ENCODE data around the gene RABGAP1L. TPM values are rescaled to one million over a fixed set of nuclear protein-coding genes. Genes with fewer than 3 reads are reported as not detected.

The RABGAP1L gene
- total and polyA plus RNA-seq, 7 experiments from 2014 or later = 38.4 to 97.4 (median 55.1) TPM

DNA sequence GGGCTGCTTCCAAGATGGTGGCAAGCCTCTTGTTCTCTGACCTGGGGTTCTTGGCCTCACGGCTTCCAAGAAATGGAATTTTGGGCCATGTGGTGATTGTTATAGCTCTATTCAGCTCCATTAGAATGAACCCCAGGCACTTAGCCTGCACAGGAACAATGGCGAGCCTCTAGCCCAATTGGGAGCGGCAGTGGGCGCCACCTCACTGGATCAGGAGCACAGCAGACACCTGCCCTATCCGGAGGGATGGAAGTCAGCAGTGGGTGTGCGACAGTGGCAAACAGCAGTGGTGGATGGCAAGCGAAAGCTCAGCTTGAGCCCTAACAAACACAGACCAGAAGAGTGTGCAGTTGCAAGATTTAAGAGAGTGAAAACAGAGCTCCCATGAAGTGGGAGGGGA is 519.3 kb downstream of the RABGAP1L start:
- H3K36me3 ChIP-seq (ENCODE audit: control insufficient read depth in 2 of 3, insufficient read depth in 3 of 3, low read length in 3 of 3) = no peaks in the 10 kb centered on the region
- H3K27ac ChIP-seq (ENCODE audit: low read depth, low read length) = no peak overlapping the region
- no peaks in the 10 kb centered on the region for H3K4me1 ChIP-seq (ENCODE audit: control insufficient read depth in 2 of 2, insufficient read depth in 2 of 2, low read length in 2 of 2)
- CTCF ChIA-PET = no interaction called here
- H3K4me1 Mint-ChIP-seq = peaks cover 0 to 4% (median 0%) of the 10 kb centered on the region in 7 donors
- H3K27ac Mint-ChIP-seq = no peak overlapping the region
- H3K9me3 Mint-ChIP-seq = peaks cover 0 to under 1% (median 0%) of the 10 kb centered on the region in 11 donors
- POLR2A ChIA-PET = no interaction called here
- peaks cover 0 to 11% (median 6%) of the 10 kb centered on the region in 5 donors for H3K36me3 Mint-ChIP-seq
- H3K9me3 ChIP-seq (ENCODE audit: control insufficient read depth in 2 of 3, low read length in 3 of 3) = no peaks in the 10 kb centered on the region
- H3K4me3 Mint-ChIP-seq = no peak overlapping the region
- DNase-seq (no peak), ATAC-seq (no peak)
- intact Hi-C loops (cut with micrococcal nuclease) = no loop called here
- no peak overlapping the region for H3K4me3 ChIP-seq (ENCODE audit: low read length)
- no peaks in the 10 kb centered on the region for H3K27me3 Mint-ChIP-seq
- no peaks in the 10 kb centered on the region for H3K27me3 ChIP-seq (ENCODE audit: control insufficient read depth in 2 of 2, insufficient read depth in 2 of 2, low read length in 2 of 2)

DNA sequence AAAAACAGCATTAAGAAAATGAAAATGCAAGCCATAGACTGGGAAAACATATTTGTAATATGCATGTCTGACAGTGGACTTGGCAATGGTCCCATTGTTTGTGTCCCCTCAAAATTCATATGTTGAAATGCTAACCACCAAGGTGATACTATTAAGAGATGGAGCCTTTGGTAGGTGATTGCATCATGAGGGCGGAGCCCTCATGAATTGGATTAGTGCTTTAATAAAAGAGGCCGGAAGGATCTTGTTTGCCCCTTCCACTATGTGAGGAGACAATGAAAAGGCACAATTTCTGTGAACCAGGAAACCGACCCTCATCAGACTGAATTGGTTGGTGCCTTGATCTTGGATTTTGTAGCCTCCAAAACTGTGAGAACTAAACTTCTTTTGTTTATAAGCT is 520.8 kb downstream of the RABGAP1L start:
- Mint-ChIP-seq H3K4me3 (no peak overlapping the region), H3K27ac (no peak overlapping the region), H3K27me3 (no peaks in the 10 kb centered on the region), H3K36me3 (peaks cover 0 to 24% (median 20%) of the 10 kb centered on the region in 5 donors), H3K4me1 (peaks cover 0 to 4% (median 0%) of the 10 kb centered on the region in 7 donors), H3K9me3 (no peaks in the 10 kb centered on the region)
- ChIA-PET CTCF (no interaction called here), POLR2A (no interaction called here)
- no peaks in the 10 kb centered on the region for H3K27me3 ChIP-seq (ENCODE audit: control insufficient read depth in 2 of 2, insufficient read depth in 2 of 2, low read length in 2 of 2)
- intact Hi-C loops (cut with micrococcal nuclease) = no loop called here
- no peak for ATAC-seq
- no peak overlapping the region for H3K27ac ChIP-seq (ENCODE audit: low read depth, low read length)
- no peaks in the 10 kb centered on the region for H3K4me1 ChIP-seq (ENCODE audit: control insufficient read depth in 2 of 2, insufficient read depth in 2 of 2, low read length in 2 of 2)
- DNase-seq = no peak
- no peaks in the 10 kb centered on the region for H3K36me3 ChIP-seq (ENCODE audit: control insufficient read depth in 2 of 3, insufficient read depth in 3 of 3, low read length in 3 of 3)
- H3K9me3 ChIP-seq (ENCODE audit: control insufficient read depth in 2 of 3, low read length in 3 of 3) = no peaks in the 10 kb centered on the region
- H3K4me3 ChIP-seq (ENCODE audit: low read length) = no peak overlapping the region

DNA sequence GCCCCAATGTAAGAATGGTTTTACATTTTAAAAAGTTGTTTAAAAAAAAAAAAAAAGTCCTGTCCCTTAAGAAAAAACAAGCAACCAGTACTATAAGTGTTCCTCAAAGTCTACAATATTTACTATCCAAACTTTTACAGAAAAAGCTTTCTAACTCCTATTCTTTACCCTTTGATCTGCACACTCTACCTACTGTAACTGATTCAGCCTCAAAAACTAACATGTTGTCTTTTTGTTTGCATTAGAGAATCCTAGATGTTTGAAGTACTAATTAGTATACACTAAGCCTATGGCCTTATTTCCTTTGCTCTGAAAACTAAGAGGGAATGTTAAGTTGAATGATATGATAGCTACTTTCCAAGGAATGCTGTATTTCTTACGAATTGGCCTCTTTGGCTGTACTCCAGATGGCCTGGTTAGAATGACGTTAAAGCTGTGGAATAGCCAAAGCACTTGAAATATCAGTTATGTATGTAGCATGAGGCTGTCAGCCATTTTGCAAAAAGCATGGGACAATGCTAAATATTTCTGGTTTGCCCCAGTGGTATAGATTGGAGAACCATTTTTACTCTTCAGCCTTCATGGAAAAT is 523.2 kb downstream of the RABGAP1L start:
- H3K9me3 Mint-ChIP-seq = peaks cover 0 to 3% (median 0%) of the 10 kb centered on the region in 11 donors
- H3K9me3 ChIP-seq (ENCODE audit: control insufficient read depth in 2 of 3, low read length in 3 of 3) = no peaks in the 10 kb centered on the region
- H3K4me1 ChIP-seq (ENCODE audit: control insufficient read depth in 2 of 2, insufficient read depth in 2 of 2, low read length in 2 of 2) = no peaks in the 10 kb centered on the region
- peaks cover 0 to 4% (median 0%) of the 10 kb centered on the region in 7 donors for H3K4me1 Mint-ChIP-seq
- no peak overlapping the region for H3K27ac ChIP-seq (ENCODE audit: low read depth, low read length)
- no peaks in the 10 kb centered on the region for H3K36me3 ChIP-seq (ENCODE audit: control insufficient read depth in 2 of 3, insufficient read depth in 3 of 3, low read length in 3 of 3)
- intact Hi-C loops (cut with micrococcal nuclease) = no loop called here
- H3K4me3 Mint-ChIP-seq = no peak overlapping the region
- no peak overlapping the region for H3K27ac Mint-ChIP-seq
- no peaks in the 10 kb centered on the region for H3K27me3 Mint-ChIP-seq
- no peak overlapping the region for H3K4me3 ChIP-seq (ENCODE audit: low read length)
- ChIA-PET POLR2A (no interaction called here), CTCF (no interaction called here)
- peaks cover 0 to 34% (median 24%) of the 10 kb centered on the region in 5 donors for H3K36me3 Mint-ChIP-seq
- no peaks in the 10 kb centered on the region for H3K27me3 ChIP-seq (ENCODE audit: control insufficient read depth in 2 of 2, insufficient read depth in 2 of 2, low read length in 2 of 2)
- ATAC-seq (no peak), DNase-seq (no peak)

DNA sequence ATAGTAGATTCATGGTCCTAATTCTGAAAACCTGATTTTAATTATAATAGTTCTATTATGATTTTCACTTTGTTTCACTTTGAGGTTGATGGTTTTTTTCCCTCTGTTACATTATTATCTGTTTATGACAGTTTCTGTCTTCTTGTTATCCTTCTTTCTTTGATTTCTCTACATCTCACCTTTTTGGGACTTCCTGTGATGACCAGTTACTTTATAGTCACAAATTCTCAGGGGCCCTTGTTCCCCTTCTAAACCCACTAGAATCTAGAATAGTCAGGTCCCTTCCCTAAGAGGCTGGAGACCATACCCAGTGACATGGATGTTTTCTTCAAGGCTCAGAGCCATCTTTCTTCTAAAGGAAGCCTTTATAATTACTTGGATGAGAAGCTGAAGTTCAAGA is 526.9 kb downstream of the RABGAP1L start:
- Histone ChIP-seq H3K4me3 (ENCODE audit: low read length) (no peak overlapping the region), H3K4me1 (ENCODE audit: control insufficient read depth in 2 of 2, insufficient read depth in 2 of 2, low read length in 2 of 2) (no peaks in the 10 kb centered on the region), H3K27me3 (ENCODE audit: control insufficient read depth in 2 of 2, insufficient read depth in 2 of 2, low read length in 2 of 2) (no peaks in the 10 kb centered on the region), H3K9me3 (ENCODE audit: control insufficient read depth in 2 of 3, low read length in 3 of 3) (no peaks in the 10 kb centered on the region), H3K27ac (ENCODE audit: low read depth, low read length) (no peak overlapping the region), H3K36me3 (ENCODE audit: control insufficient read depth in 2 of 3, insufficient read depth in 3 of 3, low read length in 3 of 3) (no peaks in the 10 kb centered on the region)
- ChIA-PET CTCF (no interaction called here), POLR2A (no interaction called here)
- H3K4me3 Mint-ChIP-seq = no peak overlapping the region
- ATAC-seq (no peak), DNase-seq (no peak)
- no peak overlapping the region for H3K27ac Mint-ChIP-seq
- H3K36me3 Mint-ChIP-seq = peaks cover 0 to 34% (median 27%) of the 10 kb centered on the region in 5 donors
- intact Hi-C loops (cut with micrococcal nuclease) = no loop called here
- no peaks in the 10 kb centered on the region for H3K27me3 Mint-ChIP-seq
- peaks cover 0 to 3% (median 0%) of the 10 kb centered on the region in 11 donors for H3K9me3 Mint-ChIP-seq
- H3K4me1 Mint-ChIP-seq = peaks cover 0 to 2% (median 0%) of the 10 kb centered on the region in 7 donors

DNA sequence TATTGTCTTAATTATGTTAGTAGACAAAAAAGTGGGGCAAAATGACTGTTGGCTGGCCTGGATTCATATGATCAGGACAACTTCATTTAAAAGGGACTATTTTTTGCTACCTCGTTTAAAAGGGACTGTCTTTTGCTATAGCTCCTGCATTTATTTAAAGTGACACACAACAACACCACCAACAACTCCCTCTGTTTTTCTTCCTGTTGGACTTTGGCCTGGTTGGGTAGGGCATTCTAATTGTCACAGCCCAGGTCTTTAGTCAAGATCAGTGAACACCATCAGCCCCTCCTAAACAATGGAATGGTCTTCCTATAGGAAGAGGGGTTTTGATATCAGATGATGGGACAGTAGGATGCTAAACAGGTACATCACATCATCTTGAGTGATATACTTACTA is 530.2 kb downstream of the RABGAP1L start:
- ATAC-seq = no peak
- intact Hi-C loops (cut with micrococcal nuclease) = no loop called here
- Histone ChIP-seq H3K27ac (ENCODE audit: low read depth, low read length) (no peak overlapping the region), H3K9me3 (ENCODE audit: control insufficient read depth in 2 of 3, low read length in 3 of 3) (no peaks in the 10 kb centered on the region), H3K4me1 (ENCODE audit: control insufficient read depth in 2 of 2, insufficient read depth in 2 of 2, low read length in 2 of 2) (no peaks in the 10 kb centered on the region), H3K4me3 (ENCODE audit: low read length) (no peak overlapping the region), H3K27me3 (ENCODE audit: control insufficient read depth in 2 of 2, insufficient read depth in 2 of 2, low read length in 2 of 2) (no peaks in the 10 kb centered on the region), H3K36me3 (ENCODE audit: control insufficient read depth in 2 of 3, insufficient read depth in 3 of 3, low read length in 3 of 3) (no peaks in the 10 kb centered on the region)
- H3K4me3 Mint-ChIP-seq = no peak overlapping the region
- ChIA-PET POLR2A (no interaction called here), CTCF (no interaction called here)
- H3K27me3 Mint-ChIP-seq = no peaks in the 10 kb centered on the region
- H3K36me3 Mint-ChIP-seq = peaks cover 0 to 24% (median 14%) of the 10 kb centered on the region in 5 donors
- H3K9me3 Mint-ChIP-seq = peaks cover 0 to 3% (median 0%) of the 10 kb centered on the region in 11 donors
- H3K27ac Mint-ChIP-seq = no peak overlapping the region
- DNase-seq = no peak
- H3K4me1 Mint-ChIP-seq = peaks cover 0 to 2% (median 0%) of the 10 kb centered on the region in 7 donors

DNA sequence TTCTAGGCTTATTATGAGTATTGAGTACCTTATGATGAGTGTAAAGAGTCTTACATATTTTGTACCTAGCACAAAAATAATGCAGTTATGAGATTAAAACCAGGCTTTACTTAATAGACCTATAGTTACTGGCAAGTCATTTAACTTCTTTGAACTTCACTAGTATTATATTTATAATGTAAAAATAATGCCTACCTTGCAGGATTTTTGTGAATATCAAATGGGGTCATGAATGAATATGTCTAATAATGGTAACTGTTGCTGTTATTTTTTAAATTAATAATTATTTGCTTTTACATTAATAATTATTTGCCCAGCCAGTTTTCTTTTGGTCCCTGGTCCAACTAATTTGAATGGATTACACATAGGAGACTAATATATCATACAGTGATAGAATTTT is 530.9 kb downstream of the RABGAP1L start:
- Histone ChIP-seq H3K36me3 (ENCODE audit: control insufficient read depth in 2 of 3, insufficient read depth in 3 of 3, low read length in 3 of 3) (no peaks in the 10 kb centered on the region), H3K27ac (ENCODE audit: low read depth, low read length) (no peak overlapping the region), H3K9me3 (ENCODE audit: control insufficient read depth in 2 of 3, low read length in 3 of 3) (no peaks in the 10 kb centered on the region), H3K27me3 (ENCODE audit: control insufficient read depth in 2 of 2, insufficient read depth in 2 of 2, low read length in 2 of 2) (no peaks in the 10 kb centered on the region), H3K4me3 (ENCODE audit: low read length) (no peak overlapping the region), H3K4me1 (ENCODE audit: control insufficient read depth in 2 of 2, insufficient read depth in 2 of 2, low read length in 2 of 2) (no peaks in the 10 kb centered on the region)
- Mint-ChIP-seq H3K4me3 (no peak overlapping the region), H3K27me3 (no peaks in the 10 kb centered on the region), H3K36me3 (peaks cover 0 to 22% (median 12%) of the 10 kb centered on the region in 5 donors), H3K9me3 (peaks cover 0 to 8% (median 3%) of the 10 kb centered on the region in 11 donors), H3K4me1 (peaks cover 0 to 4% (median 0%) of the 10 kb centered on the region in 7 donors), H3K27ac (no peak overlapping the region)
- DNase-seq (no peak), ATAC-seq (no peak)
- ChIA-PET CTCF (no interaction called here), POLR2A (no interaction called here)
- intact Hi-C loops (cut with micrococcal nuclease) = no loop called here

DNA sequence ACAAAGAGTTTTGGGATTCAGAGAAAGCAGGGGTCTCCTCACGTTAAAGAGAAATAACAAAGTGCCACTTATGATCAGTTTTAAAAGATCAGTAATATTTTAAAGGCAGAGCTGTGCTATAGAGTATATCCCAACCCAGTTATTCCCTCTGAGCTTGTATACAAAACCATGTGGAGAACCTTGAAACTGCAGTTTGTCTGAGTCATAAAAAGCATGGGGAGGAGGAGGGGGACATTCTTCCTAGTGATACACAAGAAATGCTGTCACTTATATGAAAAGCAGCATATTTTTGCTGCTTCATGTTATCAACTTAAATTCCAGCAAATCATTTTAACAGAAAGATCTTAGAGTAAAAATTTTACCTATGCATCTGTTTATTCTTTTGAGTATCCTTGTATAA is 533.0 kb downstream of the RABGAP1L start:
- Histone ChIP-seq H3K4me3 (ENCODE audit: low read length) (no peak overlapping the region), H3K27ac (ENCODE audit: low read depth, low read length) (no peak overlapping the region), H3K36me3 (ENCODE audit: control insufficient read depth in 2 of 3, insufficient read depth in 3 of 3, low read length in 3 of 3) (no peaks in the 10 kb centered on the region), H3K9me3 (ENCODE audit: control insufficient read depth in 2 of 3, low read length in 3 of 3) (no peaks in the 10 kb centered on the region), H3K27me3 (ENCODE audit: control insufficient read depth in 2 of 2, insufficient read depth in 2 of 2, low read length in 2 of 2) (no peaks in the 10 kb centered on the region), H3K4me1 (ENCODE audit: control insufficient read depth in 2 of 2, insufficient read depth in 2 of 2, low read length in 2 of 2) (no peaks in the 10 kb centered on the region)
- Mint-ChIP-seq H3K4me3 (no peak overlapping the region), H3K36me3 (peaks cover 0 to 26% (median 19%) of the 10 kb centered on the region in 5 donors), H3K27ac (no peak overlapping the region), H3K27me3 (no peaks in the 10 kb centered on the region), H3K9me3 (peaks cover 0 to 9% (median 3%) of the 10 kb centered on the region in 11 donors), H3K4me1 (peaks cover 0 to 6% (median 0%) of the 10 kb centered on the region in 7 donors)
- ChIA-PET CTCF (no interaction called here), POLR2A (no interaction called here)
- intact Hi-C loops (cut with micrococcal nuclease) = no loop called here
- ATAC-seq (no peak), DNase-seq (no peak)

All from naive thymus-derived CD4-positive, alpha-beta T cell (primary cell).